ENCODE data around the gene MYB. TPM values are rescaled to one million over a fixed set of nuclear protein-coding genes. Genes with fewer than 3 reads are reported as not detected.

The MYB gene
- total RNA-seq, result under 1 TPM in 5 of 6 experiments, not detected in 1; 0.11 to 0.51 (median 0.33) TPM
- long read RNA-seq, result 0 reads

GRCh38 chr6:135180542-135181332 lies at the start of gene MYB:
MYB (plus strand) TSS chr6:135181308; CDS start chr6:135181514, 206 bp downstream.
- no peaks in the 10 kb centered on the region for H3K36me3 ChIP-seq
- H3K27me3 ChIP-seq, result no peaks in the 10 kb centered on the region
- intact Hi-C loops (cut with DNase I), result no loop called here
- H3K4me3 ChIP-seq, result peak within 1 kb of the TSS; percentile 50 to 63 (median 51)
- peak within 1 kb of the TSS in 1 of 3 donors; percentile 39 for H3K27ac ChIP-seq
- peak; percentile 69 to 72 (median 71) for DNase-seq
- WGBS (ENCODE audit: insufficient coverage, low coverage, low lambda C conversion rate, missing lambda C conversion rate), result 0% methylated on average over 15 of the region's 75 CpGs
- ATAC-seq, result peak; percentile 71 to 81 (median 76)
- no peaks in the 10 kb centered on the region for H3K9me3 ChIP-seq
- TF ChIP-seq POLR2A (IDR thresholded peaks at IDR 0.05), result no peak
- peak in 1 of 4 donors; percentile 24 for TF ChIP-seq CTCF (IDR thresholded peaks at IDR 0.05)
- peaks cover 0 to 20% (median 3%) of the 10 kb centered on the region in 4 donors for H3K4me1 ChIP-seq

- Histone ChIP-seq H3K27ac (no peak overlapping the region), H3K9me3 (no peaks in the 10 kb centered on the region), H3K4me1 (no peaks in the 10 kb centered on the region), H3K27me3 (no peaks in the 10 kb centered on the region), H3K36me3 (no peaks in the 10 kb centered on the region), H3K4me3 (no peak overlapping the region)
- intact Hi-C loops (cut with DNase I), result no loop called here
- DNase-seq (no peak), ATAC-seq (no peak)
- TF ChIP-seq POLR2A (IDR thresholded peaks at IDR 0.05), result no peak
- TF ChIP-seq CTCF (IDR thresholded peaks at IDR 0.05), result no peak
- 92% methylated on average over 2 of the region's 2 CpGs for WGBS (ENCODE audit: insufficient coverage, low coverage, low lambda C conversion rate, missing lambda C conversion rate)
Observed at GRCh38 chr6:135132776-135133175, 48.3 kb upstream of the MYB start.

GRCh38 chr6:135135835-135136234 lies 45.3 kb upstream of the MYB start:
- H3K4me3 ChIP-seq, result no peak overlapping the region
- 76% methylated on average over 4 of the region's 4 CpGs for WGBS (ENCODE audit: insufficient coverage, low coverage, low lambda C conversion rate, missing lambda C conversion rate)

GRCh38 chr6:135137826-135138225 lies 43.3 kb upstream of the MYB start:
- ATAC-seq (no peak), DNase-seq (no peak)
- 22% methylated on average over 1 of the region's 1 CpG for WGBS (ENCODE audit: insufficient coverage, low coverage, low lambda C conversion rate, missing lambda C conversion rate)
- Histone ChIP-seq H3K4me1 (no peaks in the 10 kb centered on the region), H3K36me3 (no peaks in the 10 kb centered on the region), H3K4me3 (no peak overlapping the region), H3K27ac (no peak overlapping the region), H3K27me3 (no peaks in the 10 kb centered on the region), H3K9me3 (no peaks in the 10 kb centered on the region)
- intact Hi-C loops (cut with DNase I), result no loop called here
- no peak for TF ChIP-seq CTCF (IDR thresholded peaks at IDR 0.05)

More at GRCh38 chr6:135135835-135136234, 45.3 kb upstream of the MYB start:
- intact Hi-C loops (cut with DNase I), result no loop called here
- Histone ChIP-seq H3K9me3 (no peaks in the 10 kb centered on the region), H3K36me3 (no peaks in the 10 kb centered on the region), H3K27me3 (no peaks in the 10 kb centered on the region), H3K27ac (no peak overlapping the region), H3K4me1 (no peaks in the 10 kb centered on the region)
- no peak for ATAC-seq
- DNase-seq, result no peak
- no peak for TF ChIP-seq POLR2A (IDR thresholded peaks at IDR 0.05)
- no peak for TF ChIP-seq CTCF (IDR thresholded peaks at IDR 0.05)
